B cell (primary cell): ENCODE results near the gene RAB7B. TPM values are rescaled to one million over a fixed set of nuclear protein-coding genes. Genes with fewer than 3 reads are reported as not detected.
"Not testable (repeated sequence)": the region's sequence is repeated elsewhere in the genome, so short reads cannot be mapped to it uniquely, and the experiment has no call there.

Source experiments
- ATAC-seq: fragments of 200-7000 bp; cut with Tn5 transposase; one replicate; pipeline ENCODE4 v1.10.0; 2021; ENCODE audit warnings: low read depth, mild to moderate bottlenecking, moderate number of reproducible peaks, moderate library complexity
- CTCF ChIA-PET: fragments of 350-600 bp; sonication (Branson Sonifier 250); formaldehyde crosslinking; loops from one replicate; lab custom pipeline; 2021; ENCODE audit warnings: antibody characterized with exemption, inconsistent platforms; lab: Charles Lee
- POLR2A ChIA-PET: fragments of 350-600 bp; sonication (Branson Sonifier 250); formaldehyde crosslinking; loops from one replicate; lab custom pipeline; 2021; ENCODE audit warnings: antibody characterized with exemption; lab: Charles Lee
- DNase-seq: peaks from one replicate; pipeline ENCODE4 v3.0.0; 2013
- H2AFZ ChIP-seq: 2 replicates; pipeline ENCODE4 v1.6.1; 2012; ENCODE audit warnings: mild to moderate bottlenecking, low read depth, low read length; ENCODE audit not compliant: insufficient read depth, poor library complexity, severe bottlenecking
- H3K27ac ChIP-seq, 2 donors: 1 replicate in 1 of 2; 2 replicates in 1 of 2; pipeline ENCODE4 v1.5.1; 2012 to 2013; ENCODE audit warnings: low read length in 2 of 2, mild to moderate bottlenecking in 2 of 2, moderate library complexity in 1 of 2
- H3K27me3 ChIP-seq, 4 experiments: fragments of 200-600 bp in 1 of 4; sonication (generic) in 1 of 4; replicated peaks in 1 of 4; 1 replicate in 2 of 4; 2 replicates in 2 of 4; pipeline versions ENCODE4 v1.6.1 to v1.7.0; 2013 to 2016; ENCODE audit warnings: low read length in 3 of 4, mild to moderate bottlenecking in 2 of 4, mixed read lengths in 1 of 4, moderate library complexity in 1 of 4; ENCODE audit not compliant: insufficient read depth in 4 of 4, control insufficient read depth in 3 of 4; ENCODE audit errors: control extremely low read depth in 1 of 4
- H3K36me3 ChIP-seq, 2 experiments: replicated peaks in 1 of 2; 1 replicate in 1 of 2; 2 replicates in 1 of 2; pipeline versions ENCODE4 v1.6.1 to v1.7.1; 2013; ENCODE audit warnings: low read length in 1 of 2; ENCODE audit not compliant: insufficient read depth in 2 of 2, control insufficient read depth in 1 of 2; ENCODE audit errors: control extremely low read depth in 1 of 2, extremely low read depth in 1 of 2
- H3K4me1 ChIP-seq, 2 donors: fragments of 200-600 bp in 1 of 2; sonication (generic) in 1 of 2; 1 replicate in 1 of 2; 2 replicates in 1 of 2; pipeline versions ENCODE4 v1.5.1 to v1.6.1; 2013 to 2017; ENCODE audit warnings: low read length in 2 of 2; ENCODE audit not compliant: control insufficient read depth in 2 of 2, insufficient read depth in 2 of 2
- H3K4me2 ChIP-seq: replicated peaks from 2 replicates; pipeline ENCODE3; 2012; ENCODE audit warnings: mild to moderate bottlenecking, low read depth, low read length; ENCODE audit not compliant: poor library complexity, severe bottlenecking
- H3K4me3 ChIP-seq, 5 experiments: fragments of 200-600 bp in 1 of 5; sonication (generic) in 1 of 5; 1 replicate in 3 of 5; 2 replicates in 2 of 5; pipeline versions ENCODE4 v1.5.1 to v1.7.0; 2011 to 2016; ENCODE audit warnings: low read length in 4 of 5, mild to moderate bottlenecking in 4 of 5, low read depth in 2 of 5, control low read depth in 1 of 5, moderate library complexity in 1 of 5; ENCODE audit not compliant: insufficient read depth in 1 of 5; ENCODE audit errors: control extremely low read depth in 1 of 5, extremely low read depth in 1 of 5
- H3K79me2 ChIP-seq: fragments of 200-600 bp; sonication (generic); one replicate; pipeline ENCODE4 v1.6.0; 2016; ENCODE audit warnings: low read length; ENCODE audit not compliant: control insufficient read depth, insufficient read depth
- H3K9ac ChIP-seq: fragments of 200-600 bp; sonication (generic); 2 replicates; pipeline ENCODE4 v1.6.1; 2017; ENCODE audit warnings: mild to moderate bottlenecking, low read length, moderate library complexity
- H3K9me3 ChIP-seq, 3 donors: one replicate each; pipeline versions ENCODE4 v1.6.1 to v1.7.1; 2013; ENCODE audit warnings: low read length in 2 of 3; ENCODE audit not compliant: control insufficient read depth in 2 of 3, insufficient read depth in 1 of 3; ENCODE audit errors: control extremely low read depth in 1 of 3
- H4K20me1 ChIP-seq: 2 replicates; pipeline ENCODE4 v1.6.0; 2012; ENCODE audit warnings: mild to moderate bottlenecking, low read length; ENCODE audit not compliant: insufficient read depth, control insufficient read depth, poor library complexity, severe bottlenecking
- H3K27ac Mint-ChIP-seq: one replicate; pipeline ENCODE4 v1.8.0; 2021; ENCODE audit warnings: mixed read lengths
- H3K27me3 Mint-ChIP-seq: one replicate; pipeline ENCODE4 v1.8.0; 2021; ENCODE audit warnings: mixed read lengths
- H3K4me1 Mint-ChIP-seq: one replicate; pipeline ENCODE4 v1.8.0; 2021; ENCODE audit warnings: mixed read lengths
- H3K4me3 Mint-ChIP-seq: one replicate; pipeline ENCODE4 v1.8.0; 2021; ENCODE audit warnings: mixed read lengths
- H3K9me3 Mint-ChIP-seq: one replicate; pipeline ENCODE4 v1.8.0; 2022; ENCODE audit warnings: mixed read lengths; ENCODE audit not compliant: insufficient read depth
- EZH2 ChIP-seq: IDR thresholded peaks from 2 replicates; pipeline ENCODE4 v1.6.1; 2012; ENCODE audit warnings: borderline replicate concordance, low read depth, mild to moderate bottlenecking, moderate library complexity, low read length; ENCODE audit not compliant: insufficient read depth, poor library complexity, severe bottlenecking
- WGBS: methylation state at CpG from one replicate; pipeline ENCODE4 v1.1.5; 2013; ENCODE audit warnings: missing lambda C conversion rate; ENCODE audit not compliant: insufficient coverage; 5-methylcytosine and 5-hydroxymethylcytosine counted together
- intact Hi-C: fragments of 100-400 bp; cut with micrococcal nuclease; formaldehyde crosslinking; loops from one replicate; pipeline ENCODE4 v1.10.0; 2022
- polyA plus RNA-seq: library from polyadenylated mRNA; depleted of rRNA; stranded (reverse); fragments of >200 nt; gene quantifications from 2 replicates; pipeline ENCODE4 v1.2.3, GENCODE V29; 2012
- total RNA-seq, 2 donors: library from RNA; stranded (reverse); fragments of 120-200 nt in 1 of 2; gene quantifications; 1 replicate in 1 of 2; 2 replicates in 1 of 2; pipeline versions ENCODE4 v1.2.3 to v1.2.4, GENCODE V29; 2013 to 2022
- TF ChIP-seq, protein P1 (sequence below): fragments of 200-600 bp; IDR thresholded peaks from one replicate; pipeline ENCODE4 v1.8.0; 2022; ENCODE audit warnings: antibody characterized with exemption, mild to moderate bottlenecking

The RAB7B gene
- total and polyA plus RNA-seq, 2 donors (not counting 1 experiment from before 2014, with no cell fraction given), result not detected

DNA sequence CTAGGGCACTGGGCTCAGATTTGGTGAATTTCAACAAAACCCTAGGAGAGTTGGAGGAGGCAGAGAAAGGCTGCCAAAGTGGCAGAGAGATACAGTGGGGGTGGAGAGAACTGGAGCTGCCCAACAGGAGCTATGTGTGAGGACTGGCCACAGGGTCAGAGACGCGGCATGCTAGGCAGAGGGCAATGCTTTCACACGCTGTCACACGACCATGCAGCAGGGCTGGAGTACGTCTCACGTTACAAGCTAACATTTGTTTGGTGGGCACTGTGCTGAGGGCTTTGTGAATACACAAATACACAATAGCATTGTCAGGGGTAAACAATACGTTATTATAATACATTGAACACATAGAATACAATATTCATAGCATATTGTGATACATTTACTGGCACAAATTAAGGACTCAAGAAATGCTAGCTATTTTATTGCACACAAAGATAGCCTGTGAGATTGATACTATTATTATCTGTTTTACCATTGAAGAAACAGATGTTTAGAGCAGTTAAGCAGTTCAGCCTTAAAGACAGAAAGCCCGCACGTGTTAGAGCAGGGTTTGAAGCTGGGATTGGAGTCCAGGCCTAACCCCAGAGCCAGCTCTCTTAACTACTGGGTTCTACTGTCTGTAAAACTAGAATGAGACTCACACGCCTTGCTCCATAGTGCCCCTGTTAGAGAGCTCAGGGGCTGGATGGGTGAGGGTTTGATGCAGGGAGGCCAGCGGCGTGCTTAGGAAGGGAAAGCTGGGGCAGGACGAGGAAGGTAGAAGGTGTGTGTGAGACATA is 4.5 kb downstream of the RAB7B start:
- no peak for DNase-seq
- H3K27me3 ChIP-seq, result no peaks in the 10 kb centered on the region
- H3K27ac Mint-ChIP-seq, result no peak overlapping the region
- H3K9ac ChIP-seq, result no peak overlapping the region
- no peak overlapping the region for H2AFZ ChIP-seq
- no peak overlapping the region for H3K4me2 ChIP-seq
- H3K4me3 ChIP-seq, result no peak overlapping the region
- peaks cover 0 to 8% (median 7%) of the 10 kb centered on the region in 3 donors for H3K9me3 ChIP-seq
- no peak for TF ChIP-seq EZH2
- TF ChIP-seq, protein P1, sequence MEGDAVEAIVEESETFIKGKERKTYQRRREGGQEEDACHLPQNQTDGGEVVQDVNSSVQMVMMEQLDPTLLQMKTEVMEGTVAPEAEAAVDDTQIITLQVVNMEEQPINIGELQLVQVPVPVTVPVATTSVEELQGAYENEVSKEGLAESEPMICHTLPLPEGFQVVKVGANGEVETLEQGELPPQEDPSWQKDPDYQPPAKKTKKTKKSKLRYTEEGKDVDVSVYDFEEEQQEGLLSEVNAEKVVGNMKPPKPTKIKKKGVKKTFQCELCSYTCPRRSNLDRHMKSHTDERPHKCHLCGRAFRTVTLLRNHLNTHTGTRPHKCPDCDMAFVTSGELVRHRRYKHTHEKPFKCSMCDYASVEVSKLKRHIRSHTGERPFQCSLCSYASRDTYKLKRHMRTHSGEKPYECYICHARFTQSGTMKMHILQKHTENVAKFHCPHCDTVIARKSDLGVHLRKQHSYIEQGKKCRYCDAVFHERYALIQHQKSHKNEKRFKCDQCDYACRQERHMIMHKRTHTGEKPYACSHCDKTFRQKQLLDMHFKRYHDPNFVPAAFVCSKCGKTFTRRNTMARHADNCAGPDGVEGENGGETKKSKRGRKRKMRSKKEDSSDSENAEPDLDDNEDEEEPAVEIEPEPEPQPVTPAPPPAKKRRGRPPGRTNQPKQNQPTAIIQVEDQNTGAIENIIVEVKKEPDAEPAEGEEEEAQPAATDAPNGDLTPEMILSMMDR, result no peak
- H3K79me2 ChIP-seq, result no peaks in the 10 kb centered on the region
- H3K27me3 Mint-ChIP-seq, result no peaks in the 10 kb centered on the region
- no peak overlapping the region for H3K4me3 Mint-ChIP-seq
- ChIA-PET POLR2A (no interaction called here), CTCF (interaction anchor here (0.9 to 4.9 kb wide), 9 partner anchors 12 to 340 kb away, joined by 3 to 17 read pairs (median 7); no protein-coding TSS in a partner anchor)
- intact Hi-C loops, result no loop called here
- 96% methylated on average over 9 of the region's 13 CpGs for WGBS
- peaks cover 4% of the 10 kb centered on the region for H3K4me1 Mint-ChIP-seq
- no peak for ATAC-seq
- H4K20me1 ChIP-seq, result no peaks in the 10 kb centered on the region
- H3K4me1 ChIP-seq, result no peaks in the 10 kb centered on the region
- H3K9me3 Mint-ChIP-seq, result peaks cover 7% of the 10 kb centered on the region
- H3K36me3 ChIP-seq, result no peaks in the 10 kb centered on the region
- no peak overlapping the region for H3K27ac ChIP-seq

DNA sequence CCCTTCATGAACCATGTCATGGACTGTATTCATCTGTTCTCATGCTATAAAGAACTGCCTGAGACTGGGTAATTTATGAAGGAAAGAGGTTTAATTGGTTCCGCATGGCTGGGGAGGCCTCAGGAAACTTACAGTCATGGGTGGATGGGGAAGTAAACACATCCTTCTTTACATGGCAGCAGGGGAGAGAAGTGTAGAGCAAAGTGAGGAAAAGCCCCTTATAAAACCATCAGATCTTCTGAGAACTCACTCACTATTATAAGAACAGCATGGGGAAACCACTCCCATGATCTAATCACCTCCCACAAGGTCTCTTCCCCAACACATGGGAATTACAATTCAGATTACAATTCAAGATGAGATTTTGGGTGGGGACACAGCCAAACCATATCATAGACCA is 6.6 kb downstream of the RAB7B start:
- H4K20me1 ChIP-seq, H3K4me1 ChIP-seq, H3K9me3 Mint-ChIP-seq, DNase-seq, H3K27me3 ChIP-seq, H3K27ac ChIP-seq, H3K4me3 ChIP-seq, POLR2A ChIA-PET, H3K27me3 Mint-ChIP-seq, H3K4me1 Mint-ChIP-seq, CTCF ChIA-PET, H3K9me3 ChIP-seq, H3K36me3 ChIP-seq, H2AFZ ChIP-seq, H3K4me2 ChIP-seq, ATAC-seq, H3K27ac Mint-ChIP-seq, H3K79me2 ChIP-seq, H3K9ac ChIP-seq, H3K4me3 Mint-ChIP-seq, intact Hi-C loops: not testable (repeated sequence)
- WGBS, result no CpG with 5 or more reads among the region's 1 CpG
